Epithelial cell of esophagus (primary cell): ENCODE measurements around the gene NQO2.

Source experiments
- DNase-seq: peaks from one replicate; pipeline ENCODE4 v3.0.0; 2010; ENCODE audit warnings: low read depth
- H3K4me3 ChIP-seq: 2 replicates; pipeline ENCODE4 v1.5.1; 2011; ENCODE audit warnings: mild to moderate bottlenecking, low read length, control low read depth
- TF ChIP-seq, protein P1 (sequence below): IDR thresholded peaks from 2 replicates; pipeline ENCODE4 v1.5.1; 2011; ENCODE audit warnings: low read depth, mild to moderate bottlenecking, low read length, control low read depth, inconsistent platforms; ENCODE audit not compliant: insufficient read depth; ENCODE audit errors: missing control alignments

Gene NQO2

DNA sequence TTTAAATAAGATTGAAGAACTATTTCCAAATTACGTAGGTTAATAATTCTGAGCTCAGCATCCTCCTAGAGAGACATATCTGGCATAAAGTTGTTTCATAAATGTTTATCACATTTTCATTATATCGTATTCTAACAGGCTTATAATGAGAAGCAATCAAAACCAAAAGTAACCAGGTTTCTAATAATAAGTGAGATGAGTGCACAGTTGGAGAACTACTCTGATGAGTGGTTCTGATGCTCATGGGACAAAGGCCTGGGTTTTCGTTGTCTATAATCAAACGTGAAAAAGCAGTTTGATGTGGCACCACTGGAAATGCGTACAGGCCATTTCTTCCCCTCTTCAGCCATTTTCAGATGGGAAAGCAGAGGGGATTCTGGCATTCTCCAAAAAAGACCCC, 23.6 kb upstream of the NQO2 start:
- TF ChIP-seq, protein P1, sequence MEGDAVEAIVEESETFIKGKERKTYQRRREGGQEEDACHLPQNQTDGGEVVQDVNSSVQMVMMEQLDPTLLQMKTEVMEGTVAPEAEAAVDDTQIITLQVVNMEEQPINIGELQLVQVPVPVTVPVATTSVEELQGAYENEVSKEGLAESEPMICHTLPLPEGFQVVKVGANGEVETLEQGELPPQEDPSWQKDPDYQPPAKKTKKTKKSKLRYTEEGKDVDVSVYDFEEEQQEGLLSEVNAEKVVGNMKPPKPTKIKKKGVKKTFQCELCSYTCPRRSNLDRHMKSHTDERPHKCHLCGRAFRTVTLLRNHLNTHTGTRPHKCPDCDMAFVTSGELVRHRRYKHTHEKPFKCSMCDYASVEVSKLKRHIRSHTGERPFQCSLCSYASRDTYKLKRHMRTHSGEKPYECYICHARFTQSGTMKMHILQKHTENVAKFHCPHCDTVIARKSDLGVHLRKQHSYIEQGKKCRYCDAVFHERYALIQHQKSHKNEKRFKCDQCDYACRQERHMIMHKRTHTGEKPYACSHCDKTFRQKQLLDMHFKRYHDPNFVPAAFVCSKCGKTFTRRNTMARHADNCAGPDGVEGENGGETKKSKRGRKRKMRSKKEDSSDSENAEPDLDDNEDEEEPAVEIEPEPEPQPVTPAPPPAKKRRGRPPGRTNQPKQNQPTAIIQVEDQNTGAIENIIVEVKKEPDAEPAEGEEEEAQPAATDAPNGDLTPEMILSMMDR: no peak
- H3K4me3 ChIP-seq: no peak overlapping the region
- no peak for DNase-seq

DNA sequence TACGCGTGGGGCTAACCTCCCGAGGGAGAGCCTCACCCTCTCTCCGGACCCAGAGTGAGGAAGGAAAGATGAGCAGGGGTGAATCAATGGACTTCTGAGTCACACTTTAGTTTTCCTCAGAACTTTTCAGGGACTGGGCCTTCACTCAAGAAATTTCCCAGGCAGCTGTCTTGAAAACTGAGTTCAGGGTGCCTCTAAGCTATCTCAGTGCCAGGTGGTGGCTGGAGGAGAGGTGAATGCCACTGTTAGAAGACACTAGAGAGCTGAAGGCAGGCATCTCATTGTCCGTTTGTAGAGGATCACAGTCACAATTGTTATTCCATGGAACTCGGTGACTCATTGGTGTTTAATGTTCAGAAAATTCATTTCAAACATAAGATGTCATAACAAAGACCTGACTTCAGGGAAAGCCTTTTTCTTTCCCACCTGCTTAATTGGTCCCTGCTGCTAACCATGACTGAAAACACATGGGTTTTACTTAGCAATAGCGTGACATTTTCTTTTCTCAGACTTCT, 23.1 kb upstream of the NQO2 start:
- peak; percentile 75 for DNase-seq

DNA sequence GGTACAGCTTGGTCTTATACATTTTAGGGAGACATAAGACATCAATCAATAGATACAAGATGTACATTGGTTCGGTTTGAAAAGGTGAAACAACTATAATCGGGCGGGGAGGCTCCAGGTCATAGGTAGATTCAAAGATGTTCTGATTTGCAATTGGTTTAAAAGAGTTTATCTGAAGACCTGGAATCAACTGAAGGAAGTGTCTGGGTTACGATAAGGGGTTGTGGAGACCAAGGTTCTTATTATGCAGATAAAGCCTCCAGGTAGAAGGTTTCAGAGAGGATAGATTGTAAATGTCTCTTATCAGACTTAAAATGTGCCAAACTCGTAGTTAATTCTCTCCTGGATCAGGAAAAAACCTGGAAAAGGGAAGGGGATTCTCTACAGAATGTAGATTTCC, 22.4 kb upstream of the NQO2 start:
- no peak for DNase-seq
- TF ChIP-seq, protein P1: no peak
- H3K4me3 ChIP-seq: no peak overlapping the region

More for the DNA sequence above, 23.1 kb upstream of the NQO2 start:
- H3K4me3 ChIP-seq: no peak overlapping the region
- TF ChIP-seq, protein P1: no peak

DNA sequence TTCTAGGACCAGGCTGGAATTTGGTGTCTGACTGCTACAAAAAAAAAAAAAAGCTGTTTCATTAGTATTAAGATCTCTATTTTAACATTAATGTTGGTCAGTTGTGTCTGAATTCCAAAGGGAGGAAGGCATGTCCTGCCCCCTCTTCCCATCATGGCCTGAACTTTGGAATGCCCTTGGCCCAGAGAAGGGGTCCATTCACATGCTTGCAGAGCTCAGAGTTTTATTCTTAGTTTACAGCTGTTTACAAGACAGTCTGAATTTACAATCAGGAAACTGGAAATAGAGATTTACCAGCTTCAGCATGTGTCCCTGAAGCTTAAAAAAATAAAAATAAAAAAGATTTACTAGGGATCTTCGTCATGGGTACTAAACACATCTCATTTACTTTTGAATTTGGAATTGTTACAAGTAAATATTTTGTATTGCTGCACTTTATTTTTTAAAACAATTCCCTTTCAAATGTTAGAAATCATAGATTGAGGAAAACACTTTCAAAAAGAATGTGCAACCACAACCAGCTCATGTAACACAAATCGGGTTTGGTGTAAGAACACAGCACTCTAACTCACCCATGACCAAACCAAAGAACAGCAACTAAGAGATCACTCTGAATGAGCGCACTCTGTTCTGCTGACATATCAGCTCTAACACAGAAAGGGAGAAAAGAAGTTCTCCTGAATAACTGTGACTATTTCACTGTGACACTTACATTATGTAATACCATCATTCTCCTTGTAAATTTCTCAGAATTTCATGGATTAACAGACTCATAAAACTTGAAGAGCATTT, 21.7 kb upstream of the NQO2 start:
- TF ChIP-seq, protein P1: no peak
- H3K4me3 ChIP-seq: no peak overlapping the region
- no peak for DNase-seq

DNA sequence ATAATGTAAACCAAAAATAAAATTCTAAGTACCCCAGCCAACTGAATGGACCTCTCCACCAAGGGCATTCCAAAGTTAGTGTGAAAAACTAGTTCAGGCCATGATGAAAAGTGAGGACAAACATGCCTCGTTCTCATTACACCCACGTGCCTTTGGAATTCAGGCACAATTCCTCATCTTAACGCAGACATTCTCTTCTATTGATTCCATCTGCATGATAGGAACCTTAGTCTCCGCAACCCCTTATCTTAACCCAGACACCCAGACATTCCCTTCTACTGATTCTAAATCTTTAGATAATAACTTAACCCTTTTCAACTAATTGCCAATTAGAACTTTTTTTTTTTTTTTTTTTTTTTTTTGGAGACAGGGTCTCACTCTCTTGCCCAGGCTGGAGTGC, 20.8 kb upstream of the NQO2 start:
- TF ChIP-seq, protein P1: no peak
- DNase-seq: no peak
- no peak overlapping the region for H3K4me3 ChIP-seq

DNA sequence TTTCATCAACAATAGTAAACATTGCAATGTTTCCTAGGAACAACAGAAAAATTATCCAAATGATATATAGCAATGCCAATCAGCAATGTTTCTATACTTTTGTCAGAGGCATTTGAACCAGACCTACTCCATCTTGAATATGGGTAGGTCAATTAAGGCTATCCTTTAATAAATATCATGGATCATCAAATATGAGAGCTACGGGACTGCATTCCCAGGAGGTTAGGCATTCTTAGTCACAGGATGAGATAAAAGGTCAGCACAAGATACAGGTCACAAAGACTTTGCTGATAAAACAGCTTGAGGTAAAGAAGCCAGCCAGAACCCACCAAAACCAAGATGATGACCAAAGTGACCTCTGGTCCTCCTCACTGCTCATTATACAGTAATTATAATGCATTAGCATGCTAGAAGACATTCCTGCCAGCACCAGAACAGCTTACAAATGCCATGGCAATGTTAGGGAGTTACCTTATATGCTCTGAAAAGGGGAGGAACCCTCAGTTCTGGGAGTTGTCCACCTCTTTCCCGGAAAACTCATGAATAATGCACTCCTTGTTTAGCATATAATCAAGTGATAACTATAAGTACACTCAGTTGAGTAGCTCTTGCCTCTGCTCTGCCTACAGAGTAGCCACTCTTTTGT, 19.8 kb upstream of the NQO2 start:
- DNase-seq: peak; percentile 61
- TF ChIP-seq, protein P1: no peak

More for the DNA sequence above, 19.8 kb upstream of the NQO2 start:
- H3K4me3 ChIP-seq: no peak overlapping the region
